HG02840 (cell line): ENCODE data around the gene DUS4L.

Source experiments
- ATAC-seq: cut with Tn5 transposase; IDR thresholded peaks from one replicate; pipeline ENCODE4 v1.9.1; 2021; ENCODE audit warnings: mild to moderate bottlenecking, moderate library complexity, moderate number of reproducible peaks; ENCODE audit not compliant: unreplicated experiment, low FRiP score

The DUS4L gene

GRCh38 chr7:107613439-107613838 lies 49.7 kb downstream of the DUS4L start:
- ATAC-seq = no peak

GRCh38 chr7:107613948-107614347 lies 50.2 kb downstream of the DUS4L start:
- no peak for ATAC-seq

GRCh38 chr7:107614425-107614824 lies 50.7 kb downstream of the DUS4L start:
- ATAC-seq = no peak

- ATAC-seq = no peak
Observed at GRCh38 chr7:107615910-107616680, 52.3 kb downstream of the DUS4L start.

- ATAC-seq = no peak
Observed at GRCh38 chr7:107622429-107622828, 58.7 kb downstream of the DUS4L start.

- ATAC-seq = no peak
Observed at GRCh38 chr7:107622894-107623293, 59.1 kb downstream of the DUS4L start.

GRCh38 chr7:107627002-107627401 lies 63.2 kb downstream of the DUS4L start:
- no peak for ATAC-seq
